ENCODE measurements around the gene CEL. TPM values are rescaled to one million over a fixed set of nuclear protein-coding genes. Genes with fewer than 3 reads are reported as not detected.

Gene CEL
- total and polyA plus RNA-seq, 11 donors, result 0.61 to 4.0 (median 2.3) TPM

DNA sequence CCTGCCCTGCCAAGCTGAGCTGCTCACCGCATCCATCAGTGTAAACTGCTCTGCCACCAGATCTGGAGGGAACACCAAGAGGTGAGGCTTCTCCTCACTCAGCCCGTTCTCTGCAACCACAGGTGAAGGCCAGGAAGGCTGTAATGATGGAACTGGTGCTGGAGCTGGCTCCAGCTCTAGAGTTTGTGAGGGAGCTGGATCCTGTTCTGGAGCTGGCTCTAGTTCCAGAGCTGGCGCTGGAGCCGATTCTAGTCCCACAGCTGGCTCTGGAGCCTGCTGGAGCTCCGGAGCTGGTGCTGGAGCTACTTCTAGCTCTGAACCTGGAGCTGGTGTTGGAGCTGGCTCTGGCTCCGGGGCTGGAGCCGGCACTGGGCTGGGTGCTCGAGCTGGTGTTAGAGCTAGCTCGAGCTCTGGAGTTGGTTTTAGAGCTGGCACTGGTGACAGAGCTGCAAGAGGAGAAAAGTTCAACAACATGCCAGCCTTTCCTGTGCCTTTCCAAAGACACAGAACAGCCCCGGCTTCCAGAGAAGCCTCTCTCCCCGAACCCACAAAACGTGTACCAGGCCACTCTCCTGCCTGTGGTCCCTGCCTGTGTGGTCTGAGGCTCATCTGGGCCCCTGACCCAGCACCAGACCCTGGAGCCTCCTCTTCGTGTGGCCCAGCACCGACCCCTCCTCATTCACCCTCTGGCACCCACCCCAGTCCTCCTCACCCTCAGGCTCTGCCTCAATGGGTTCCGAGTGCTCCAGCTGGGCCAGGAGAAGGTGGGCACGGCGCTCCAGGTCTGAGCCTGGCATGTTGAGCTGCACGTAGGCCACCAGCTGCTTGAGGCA lies 46.4 kb downstream of the CEL start:
- H3K4me3 ChIP-seq, result no peak overlapping the region
- TF ChIP-seq POLR2A (IDR thresholded peaks at IDR 0.05), result no peak
- no peak for TF ChIP-seq CTCF (IDR thresholded peaks at IDR 0.05)
- intact Hi-C loops (cut with DNase I), result no loop called here
- DNase-seq (peak in 3 of 5 donors; percentile 20 to 55 (median 21)), ATAC-seq (no peak)
- H3K9me3 ChIP-seq, result no peaks in the 10 kb centered on the region
- peaks cover 2 to 19% (median 13%) of the 10 kb centered on the region in 12 donors for H3K4me1 ChIP-seq
- H3K27me3 ChIP-seq, result no peaks in the 10 kb centered on the region
- peaks cover 3 to 86% (median 73%) of the 10 kb centered on the region in 9 donors for H3K36me3 ChIP-seq
- 93 to 95% (median 93%) methylated on average over 16 to 18 of the region's 18 CpGs for WGBS, 4 donors
- H3K27ac ChIP-seq, result no peak overlapping the region

DNA sequence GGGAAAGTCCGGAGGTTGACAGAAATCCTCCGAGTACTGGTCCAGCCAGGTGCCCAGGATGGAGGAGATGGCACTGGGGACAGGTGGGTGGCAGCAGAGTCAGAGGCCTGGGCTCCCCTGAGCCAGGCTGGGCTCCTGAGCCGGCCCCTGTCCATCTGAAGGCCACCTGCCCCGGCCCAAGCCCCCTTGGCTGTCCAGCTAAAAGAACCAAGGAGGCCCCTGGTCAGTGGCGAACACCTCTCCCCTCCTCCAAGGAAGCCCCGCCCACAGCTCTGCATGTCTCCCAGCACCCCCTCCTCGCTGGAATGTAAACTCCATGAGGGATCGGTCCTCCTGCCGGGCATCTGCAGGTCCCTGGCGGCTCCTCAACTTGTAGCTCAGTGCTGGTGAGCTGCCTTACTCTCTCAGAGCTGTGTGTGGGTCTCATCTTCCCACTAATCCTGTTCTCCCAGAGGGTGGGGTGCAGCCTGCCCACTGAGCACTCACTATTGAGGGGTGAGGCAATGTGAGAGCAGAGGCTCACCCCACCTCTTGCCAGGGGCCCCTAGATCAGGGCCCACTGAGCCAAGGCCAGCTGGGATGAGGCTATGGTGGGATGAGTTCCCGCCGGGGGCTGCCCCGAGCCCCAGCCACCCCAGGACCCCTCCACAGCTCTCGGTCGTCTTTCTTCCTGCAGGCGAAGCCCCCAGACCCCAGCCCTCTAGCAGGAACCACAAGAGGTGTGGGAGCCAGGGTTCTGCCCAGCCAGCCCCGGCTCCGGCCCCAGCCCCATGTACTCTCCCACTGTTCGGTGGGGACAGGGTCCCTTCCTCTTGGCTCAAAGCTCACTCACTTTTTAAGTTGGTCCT lies 47.2 kb downstream of the CEL start:
- ATAC-seq (no peak), DNase-seq (peak in 2 of 5 donors; percentile 14 to 33)
- TF ChIP-seq POLR2A (IDR thresholded peaks at IDR 0.05) (no peak), CTCF (IDR thresholded peaks at IDR 0.05) (no peak)
- WGBS, 4 donors, result 93 to 95% (median 94%) methylated on average over 12 to 19 of the region's 19 CpGs
- Histone ChIP-seq H3K4me3 (no peak overlapping the region), H3K4me1 (peaks cover 9 to 24% (median 21%) of the 10 kb centered on the region in 12 donors), H3K27me3 (no peaks in the 10 kb centered on the region), H3K27ac (no peak overlapping the region), H3K36me3 (peaks cover 3 to 77% (median 70%) of the 10 kb centered on the region in 9 donors), H3K9me3 (no peaks in the 10 kb centered on the region)
- intact Hi-C loops (cut with DNase I), result no loop called here

DNA sequence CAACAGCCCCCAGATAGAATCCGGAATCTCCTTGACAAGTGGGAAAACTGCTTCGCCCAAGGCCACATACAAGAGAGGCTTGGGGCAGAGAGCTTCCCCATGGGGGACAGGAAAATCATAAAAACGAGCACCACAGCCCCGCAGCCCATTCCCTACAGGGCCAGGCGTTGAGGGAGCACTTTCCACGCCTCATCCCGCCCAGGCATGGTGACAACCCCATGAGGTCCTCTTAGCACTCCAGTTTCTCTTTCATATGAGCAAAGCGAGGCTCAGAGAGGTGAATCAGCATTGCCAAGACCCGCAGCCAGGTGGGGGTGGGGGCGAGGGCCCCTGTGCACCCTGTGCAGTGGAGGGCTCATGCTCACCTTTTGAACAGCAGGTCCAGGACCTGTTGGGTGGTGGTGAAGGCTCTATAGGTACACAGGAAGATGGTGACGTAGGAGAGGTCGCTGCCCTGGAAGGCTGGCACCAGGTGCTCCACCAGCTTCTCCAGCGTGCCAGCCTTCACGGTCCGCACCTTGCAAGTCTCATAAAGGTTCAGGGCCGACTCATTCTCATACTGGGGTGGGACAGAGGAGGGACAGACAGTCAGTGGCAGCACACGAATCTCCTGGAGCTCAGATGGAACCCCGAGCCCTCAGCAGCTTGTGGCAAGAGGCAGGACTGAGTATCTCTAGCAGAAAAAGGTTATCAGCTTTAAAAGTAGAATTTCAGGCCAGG lies 48.3 kb downstream of the CEL start:
- Histone ChIP-seq H3K4me3 (no peak overlapping the region), H3K27ac (no peak overlapping the region), H3K27me3 (no peaks in the 10 kb centered on the region), H3K36me3 (peaks cover 3 to 67% (median 59%) of the 10 kb centered on the region in 9 donors), H3K4me1 (peaks cover 20 to 35% (median 32%) of the 10 kb centered on the region in 12 donors), H3K9me3 (no peaks in the 10 kb centered on the region)
- TF ChIP-seq CTCF (IDR thresholded peaks at IDR 0.05) (no peak), POLR2A (IDR thresholded peaks at IDR 0.05) (no peak)
- intact Hi-C loops (cut with DNase I), result no loop called here
- no peak for ATAC-seq
- peak in 2 of 5 donors; percentile 14 to 29 for DNase-seq
- WGBS, 4 donors, result 94 to 98% (median 94%) methylated on average over 18 of the region's 18 CpGs
